ENCODE data around the gene C7orf33. TPM values are rescaled to one million over a fixed set of nuclear protein-coding genes. Genes with fewer than 3 reads are reported as not detected.

Gene C7orf33
- total RNA-seq, 1 experiment from 2014 or later = not detected

- H4K8ac ChIP-seq (replicated peaks; ENCODE audit: insufficient read length, low read depth, low read length) = no peak overlapping the region
- H2BK20ac ChIP-seq (ENCODE audit: low read depth, low read length, poor library complexity, severe bottlenecking) = no peak overlapping the region
- H3K9ac ChIP-seq (ENCODE audit: extremely low read depth, insufficient read length, low read length) = no peak overlapping the region
- no peak for TF ChIP-seq CTCF (conservative IDR thresholded peaks at IDR 0.05)
- H3T11ph ChIP-seq (ENCODE audit: low read length) = no peak overlapping the region
- H3K4me2 ChIP-seq (ENCODE audit: insufficient read depth, insufficient read length, low read length) = no peak overlapping the region
- no peak for DNase-seq
- no peak overlapping the region for H2AK5ac ChIP-seq (ENCODE audit: insufficient read length, low read length)
- no peak overlapping the region for H3K23ac ChIP-seq (ENCODE audit: insufficient read length, low read depth, low read length)
- no peak overlapping the region for H3K56ac ChIP-seq (ENCODE audit: insufficient read length, low read depth, low read length)
- H3K79me2 ChIP-seq (ENCODE audit: insufficient read depth, low read length) = no peaks in the 10 kb centered on the region
- H3K27me3 ChIP-seq (ENCODE audit: insufficient read depth, low read length) = no peaks in the 10 kb centered on the region
- H2BK5ac ChIP-seq (ENCODE audit: insufficient read length, low read length) = no peak overlapping the region
- no peaks in the 10 kb centered on the region for H3K27me3 Mint-ChIP-seq (ENCODE audit: low read depth)
- no peak overlapping the region for H3K14ac ChIP-seq (ENCODE audit: insufficient read depth, low read length)
- no peak overlapping the region for H2BK120ac ChIP-seq (ENCODE audit: low read depth, low read length, poor library complexity, severe bottlenecking)
- H3K18ac ChIP-seq (ENCODE audit: insufficient read length, low read depth, low read length) = no peak overlapping the region
- no peaks in the 10 kb centered on the region for H3K4me1 ChIP-seq (ENCODE audit: insufficient read depth, low read length)
- H3K4me1 Mint-ChIP-seq = peaks cover 0 to 3% of the 10 kb centered on the region in 2 experiments; a peak in 1 of 4 replicates
- no peaks in the 10 kb centered on the region for H3K79me1 ChIP-seq (ENCODE audit: insufficient read depth, low read depth, low read length, poor library complexity, severe bottlenecking)
- no peaks in the 10 kb centered on the region for H3K9me3 Mint-ChIP-seq
- no peak overlapping the region for H2BK15ac ChIP-seq (ENCODE audit: low read depth, low read length)
- H4K91ac ChIP-seq (ENCODE audit: insufficient read length, low read depth, low read length) = no peak overlapping the region
- no peaks in the 10 kb centered on the region for H3K36me3 Mint-ChIP-seq (ENCODE audit: insufficient read depth in 1 of 3, low read depth in 3 of 3)
- H3K27ac ChIP-seq (ENCODE audit: insufficient read length, low read depth, low read length) = no peak overlapping the region
- H4K5ac ChIP-seq (ENCODE audit: insufficient read length, low read depth, low read length) = no peak overlapping the region
- no peak overlapping the region for H2BK12ac ChIP-seq (ENCODE audit: insufficient read length, low read depth, low read length)
- H3K9me3 ChIP-seq (ENCODE audit: control insufficient read depth, low read depth, low read length) = no peaks in the 10 kb centered on the region
- H4K20me1 ChIP-seq (ENCODE audit: control insufficient read depth, insufficient read depth, insufficient read length) = no peaks in the 10 kb centered on the region
- H3K23me2 ChIP-seq (ENCODE audit: insufficient read length, low read depth, low read length, poor library complexity, severe bottlenecking) = no peaks in the 10 kb centered on the region
- H2AFZ ChIP-seq (ENCODE audit: low read length) = no peak overlapping the region
- H3K4me3 Mint-ChIP-seq = no peak overlapping the region
- no peak overlapping the region for H3K27ac Mint-ChIP-seq
- H3K4ac ChIP-seq (ENCODE audit: low read depth, low read length) = no peak overlapping the region
Observed at GRCh38 chr7:148652773-148653172, 62.2 kb downstream of the C7orf33 start.

Measured in H9 (cell line).